GM23248 (cell line): ENCODE measurements around the gene GATAD2B.

Experiments
- EZH2 ChIP-seq: fragments of 200-600 bp; sonication (generic); IDR thresholded peaks from 2 replicates; pipeline ENCODE4 v1.6.1; 2018; ENCODE audit warnings: antibody characterized with exemption, mild to moderate bottlenecking; ENCODE audit not compliant: insufficient read depth, poor library complexity, severe bottlenecking
- EZH2phosphoT487 ChIP-seq: fragments of 200-600 bp; sonication (generic); IDR thresholded peaks from 2 replicates; pipeline ENCODE4 v1.6.1; 2018; ENCODE audit warnings: antibody characterized with exemption, moderate library complexity, mild to moderate bottlenecking, low read depth; ENCODE audit not compliant: insufficient read depth

DNA sequence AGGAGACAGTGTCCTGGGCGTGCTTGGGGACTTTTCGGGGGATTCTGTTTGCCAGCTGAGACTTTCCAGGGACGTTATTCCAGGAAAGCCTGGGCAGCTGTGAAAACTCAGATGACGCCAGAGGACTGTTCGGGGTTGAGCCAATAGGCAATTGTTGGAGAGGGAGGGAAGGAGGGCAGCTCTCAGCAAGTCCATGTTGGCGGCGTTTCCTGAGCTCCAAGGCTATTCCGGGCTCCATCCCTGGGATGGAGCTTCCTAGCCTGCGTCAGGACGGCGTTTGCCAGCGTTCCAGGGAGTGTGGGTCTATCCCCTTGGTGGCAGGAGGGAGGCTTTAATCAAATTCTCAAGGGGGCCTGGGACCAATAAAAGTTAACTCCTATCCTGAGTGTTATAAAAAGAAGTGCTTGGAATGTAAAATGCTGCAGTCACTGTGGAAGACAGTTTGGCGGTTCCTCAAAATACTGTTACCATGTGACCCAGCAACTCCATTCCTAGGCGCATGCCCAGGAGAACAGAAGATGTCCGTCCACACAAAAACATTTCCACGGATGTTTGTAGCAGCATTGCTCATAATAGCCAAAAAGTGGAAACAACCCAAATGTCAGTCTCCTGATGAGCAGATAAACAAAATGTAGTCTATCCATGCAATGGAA is 132.3 kb downstream of the GATAD2B start:
- TF ChIP-seq EZH2 (no peak), EZH2phosphoT487 (no peak)
